HL-60/S4 (cell line): ENCODE measurements around the gene CBX4.

Experiments
- in situ Hi-C: fragments of 300-500 bp; cut with MboI; formaldehyde crosslinking; loops from 2 replicates; pipeline ENCODE4 v1.14.3; 2022; ENCODE audit warnings: low sequenced_read_pairs

Gene CBX4

DNA sequence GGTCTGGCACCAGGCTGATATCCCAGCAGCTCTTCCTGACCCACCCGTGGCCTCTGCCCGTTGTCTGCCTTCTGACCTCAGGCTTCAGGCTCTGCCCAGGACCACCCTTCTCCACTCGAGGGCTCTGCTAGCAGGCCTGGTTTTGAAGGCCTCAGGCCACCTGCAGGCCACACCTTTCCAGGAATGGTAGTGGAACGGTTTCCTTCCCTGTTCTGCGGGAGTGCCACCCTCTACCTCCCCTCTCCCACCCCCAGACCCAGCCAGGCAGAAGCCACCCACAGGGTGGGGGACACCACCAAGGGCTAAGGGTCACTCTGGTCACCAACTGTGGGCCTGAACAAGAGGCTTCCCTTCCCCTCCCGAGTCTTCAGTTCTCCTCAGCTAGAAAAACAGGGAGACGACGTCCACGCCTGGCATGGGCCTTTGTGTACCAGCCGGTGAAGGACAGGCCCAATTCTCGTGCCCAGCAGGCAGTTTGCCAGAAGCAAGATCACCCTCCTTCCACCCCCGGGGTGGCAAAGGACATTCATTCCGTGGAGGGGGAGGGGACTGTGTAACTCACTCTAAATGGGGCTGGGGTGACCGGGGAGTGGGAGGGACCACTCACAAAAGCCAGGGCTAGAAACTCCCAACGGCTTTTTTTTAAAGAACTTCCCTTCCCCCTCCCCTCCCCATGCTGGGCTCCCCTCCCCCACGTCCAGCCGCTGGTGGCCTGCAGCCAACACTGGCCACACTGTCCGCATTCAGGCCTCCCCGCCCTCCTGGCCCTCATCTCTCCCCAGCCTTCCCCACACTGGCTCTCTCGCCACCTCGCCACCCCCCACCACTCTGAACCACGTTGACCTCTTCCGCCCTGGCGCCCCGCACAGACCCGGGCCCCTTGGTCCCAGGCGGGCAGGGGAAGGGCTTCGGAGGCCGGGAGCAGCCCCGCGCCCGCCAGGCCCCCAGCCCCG lies 7.7 kb downstream of the CBX4 start:
- in situ Hi-C loops, result no loop called here

DNA sequence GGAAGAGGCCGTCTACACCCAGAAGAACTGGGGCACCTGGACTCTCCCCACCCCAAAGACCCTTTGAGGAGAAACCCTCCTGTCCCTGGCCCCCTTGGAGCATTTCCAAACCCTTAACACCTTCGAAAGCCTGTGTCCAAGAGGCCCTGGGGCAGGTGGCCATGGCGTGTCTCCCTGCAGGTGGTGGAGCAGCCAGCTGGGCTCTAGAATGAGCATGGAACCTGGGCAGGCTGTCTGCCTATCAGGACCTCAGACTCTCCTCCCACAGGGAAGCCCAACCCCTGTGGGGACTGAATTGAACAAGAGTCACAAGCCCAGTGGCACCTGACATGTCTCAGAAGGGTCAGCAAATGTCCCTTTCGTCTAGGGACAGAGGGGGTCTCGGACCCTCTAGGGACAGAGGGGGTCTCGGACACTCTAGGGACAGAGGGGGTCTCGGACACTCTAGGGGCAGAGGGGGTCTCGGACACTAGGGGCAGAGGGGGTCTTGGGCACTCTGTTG lies 8.4 kb downstream of the CBX4 start:
- in situ Hi-C loops, result no loop called here

DNA sequence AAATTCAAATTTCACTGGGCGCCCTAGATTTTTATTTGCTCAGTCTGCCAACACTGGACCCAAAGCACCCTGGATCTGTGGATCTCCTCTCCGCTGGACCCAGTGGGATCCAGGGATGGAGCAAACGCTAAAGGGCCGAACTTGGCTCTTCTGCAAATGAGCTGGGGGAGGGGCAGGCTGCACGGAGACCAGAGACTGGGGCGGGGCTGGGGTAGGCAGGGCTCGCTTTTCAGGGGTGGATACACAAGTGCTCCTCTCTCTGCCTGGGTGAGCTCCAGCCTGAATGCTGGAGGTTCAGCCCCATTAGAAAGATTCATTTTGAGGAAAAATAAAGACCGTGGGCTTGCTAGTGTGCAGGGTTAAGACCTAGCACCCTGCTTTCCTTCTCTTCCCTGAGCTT lies 8.9 kb downstream of the CBX4 start:
- in situ Hi-C loops, result no loop called here

DNA sequence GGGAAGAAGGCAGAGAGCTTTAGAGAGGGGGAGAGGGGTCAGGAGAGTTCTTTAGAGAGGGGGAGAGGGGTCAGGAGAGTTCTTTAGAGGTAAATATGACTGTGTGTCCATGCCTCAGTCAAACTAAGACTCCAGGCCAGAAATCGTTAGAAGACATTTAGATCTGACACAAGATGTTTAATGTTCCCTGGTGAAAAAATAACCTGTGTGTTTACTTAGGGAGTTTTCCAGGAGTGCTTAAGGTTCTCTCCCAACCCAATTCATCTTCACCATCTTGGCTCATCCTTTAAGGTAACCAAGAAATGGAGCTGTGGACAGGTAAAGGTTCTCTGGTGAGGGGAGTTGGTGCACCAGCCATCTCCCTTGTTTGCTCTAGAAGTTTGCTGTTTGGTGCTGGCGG lies 9.8 kb downstream of the CBX4 start:
- in situ Hi-C loops, result no loop called here

DNA sequence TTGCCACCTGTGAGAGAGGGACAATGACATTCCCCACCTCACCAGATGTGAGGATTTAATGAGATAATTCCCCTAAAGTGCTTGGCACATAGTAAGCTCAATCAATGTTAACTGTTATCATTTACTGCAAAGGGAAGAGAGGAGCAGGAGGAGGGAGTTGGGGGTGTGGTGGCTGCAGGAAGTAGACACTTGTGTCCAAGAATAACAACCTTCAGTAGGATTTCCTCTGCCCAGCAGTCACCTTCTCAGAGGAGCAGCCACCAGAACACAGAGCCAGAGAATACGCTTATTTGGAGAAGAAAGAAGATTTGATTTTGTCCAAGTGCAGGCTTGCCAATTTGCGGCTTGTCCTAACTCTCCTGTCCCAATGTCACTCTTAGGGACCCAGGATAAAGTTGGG lies 10.2 kb downstream of the CBX4 start:
- in situ Hi-C loops, result no loop called here

DNA sequence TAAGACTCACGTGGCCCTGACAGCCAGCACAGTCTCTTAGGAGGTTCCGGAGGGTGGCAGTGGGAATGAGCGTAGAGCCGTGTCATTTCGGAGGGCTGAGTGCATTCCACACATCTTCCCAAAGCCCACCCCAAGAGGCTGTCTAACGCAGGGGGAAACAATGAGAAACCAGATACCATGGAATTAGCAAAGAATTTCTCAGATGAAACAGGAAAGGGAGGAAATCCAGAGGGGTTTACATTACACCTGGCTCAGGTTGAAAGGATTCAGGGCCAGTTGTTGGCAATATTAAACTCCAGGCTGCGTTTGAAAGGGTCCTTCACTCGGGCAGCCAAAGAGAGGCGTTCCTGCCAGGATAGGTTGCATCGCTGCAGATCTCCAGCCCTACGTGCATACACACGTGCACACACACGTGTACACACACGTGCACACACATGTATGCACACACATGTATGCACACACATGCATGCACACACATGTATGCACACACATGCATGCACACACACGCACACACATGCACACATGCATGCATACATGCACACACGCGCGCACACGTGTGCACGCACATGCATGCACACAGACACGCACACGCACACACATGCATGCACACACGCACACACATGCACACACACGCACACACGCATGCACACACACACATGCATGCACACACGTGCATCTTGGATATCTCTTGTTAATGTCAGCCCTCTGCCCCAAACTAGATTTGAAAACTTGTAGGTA lies 12.2 kb downstream of the CBX4 start:
- in situ Hi-C loops, result no loop called here

DNA sequence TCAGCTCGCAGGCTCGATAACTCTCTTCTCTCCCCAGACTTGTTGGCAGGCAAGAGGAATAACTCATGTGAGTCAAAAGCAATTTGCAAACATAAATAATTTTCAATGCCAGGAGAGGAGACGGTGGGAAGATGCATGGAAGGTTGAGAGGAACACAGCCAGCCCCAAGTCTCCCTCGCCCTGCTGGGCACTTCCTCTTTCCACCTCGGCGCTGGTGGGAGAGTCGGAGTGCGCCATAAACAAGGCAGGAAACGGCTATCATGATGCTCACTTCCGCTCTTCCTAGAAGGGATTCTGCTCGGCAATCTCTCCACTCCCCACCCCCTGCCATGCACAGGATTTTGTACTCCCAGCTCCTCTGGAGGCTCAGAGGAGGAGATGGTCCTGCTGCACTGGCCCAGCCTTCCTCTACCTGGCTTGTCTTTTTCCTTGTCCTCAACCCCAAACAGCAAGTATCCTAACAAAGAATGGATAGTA lies 13.0 kb downstream of the CBX4 start:
- in situ Hi-C loops, result no loop called here

DNA sequence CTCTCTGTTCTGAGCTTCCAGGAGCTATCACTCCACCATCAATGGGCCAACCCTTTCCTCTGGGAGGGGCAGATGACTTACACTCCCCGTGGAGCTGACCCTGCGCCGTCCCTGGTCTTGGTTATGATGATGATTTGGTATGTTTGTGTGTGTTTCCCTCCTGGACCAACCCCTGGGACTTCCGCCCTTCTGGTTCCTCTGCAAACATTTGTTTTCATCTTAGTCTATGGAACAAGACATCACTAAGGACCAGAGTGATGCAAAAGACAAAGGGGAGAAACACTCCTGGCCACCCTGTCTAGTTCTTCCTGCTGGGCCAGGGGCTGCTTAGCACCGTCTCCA lies 13.7 kb downstream of the CBX4 start:
- in situ Hi-C loops, result no loop called here

DNA sequence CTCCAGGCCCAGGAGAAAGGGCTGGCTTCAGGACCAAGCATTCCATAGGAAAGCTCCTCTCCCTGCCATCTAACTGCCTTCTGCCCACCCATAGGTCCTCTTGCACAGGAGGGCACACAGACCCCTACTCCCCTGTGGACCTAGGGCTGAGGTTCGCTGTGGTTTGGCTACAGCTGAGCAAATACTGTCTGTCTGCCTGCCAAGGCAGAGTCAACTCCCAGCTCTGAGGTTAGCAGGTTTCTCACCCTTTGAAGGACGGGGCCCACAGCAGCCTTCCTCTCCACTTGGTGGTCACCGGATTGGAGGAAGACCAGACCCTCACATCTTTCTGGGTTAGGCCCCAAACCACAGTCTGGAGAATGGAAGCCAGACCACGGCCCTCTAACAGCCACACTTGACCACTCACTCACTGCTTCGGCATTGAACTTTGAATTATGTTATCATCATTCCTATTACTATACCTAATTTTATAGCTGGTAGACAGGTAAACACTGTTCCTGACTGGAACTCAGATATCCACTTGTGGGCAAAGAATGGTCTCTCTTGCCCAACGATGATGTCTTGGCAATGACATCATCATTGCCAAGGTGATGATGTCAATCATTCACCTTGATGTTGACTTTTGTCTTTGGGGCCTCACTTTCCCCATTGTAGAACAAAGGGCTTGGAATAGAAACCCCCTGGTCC lies 14.2 kb downstream of the CBX4 start:
- in situ Hi-C loops, result no loop called here

DNA sequence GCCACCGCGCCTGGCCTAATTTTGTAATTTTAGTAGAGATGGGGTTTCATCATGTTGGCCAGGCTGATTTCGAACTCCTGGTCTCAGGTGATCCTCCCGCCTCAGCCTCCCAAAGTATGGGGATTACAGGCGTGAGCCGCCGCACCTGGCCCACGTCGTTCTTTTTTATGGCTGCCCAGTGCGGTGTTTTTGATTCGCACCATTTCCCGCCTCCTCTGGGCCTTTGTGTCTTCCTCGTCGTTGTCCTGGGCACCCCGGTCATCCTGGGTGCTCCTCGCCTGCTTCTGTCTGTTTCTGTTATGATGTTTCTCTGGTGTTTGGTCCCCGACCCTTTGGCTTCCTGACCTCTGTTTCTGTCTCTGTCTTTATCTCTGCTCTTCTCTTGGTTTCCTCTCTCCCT lies 15.0 kb downstream of the CBX4 start:
- in situ Hi-C loops, result no loop called here

DNA sequence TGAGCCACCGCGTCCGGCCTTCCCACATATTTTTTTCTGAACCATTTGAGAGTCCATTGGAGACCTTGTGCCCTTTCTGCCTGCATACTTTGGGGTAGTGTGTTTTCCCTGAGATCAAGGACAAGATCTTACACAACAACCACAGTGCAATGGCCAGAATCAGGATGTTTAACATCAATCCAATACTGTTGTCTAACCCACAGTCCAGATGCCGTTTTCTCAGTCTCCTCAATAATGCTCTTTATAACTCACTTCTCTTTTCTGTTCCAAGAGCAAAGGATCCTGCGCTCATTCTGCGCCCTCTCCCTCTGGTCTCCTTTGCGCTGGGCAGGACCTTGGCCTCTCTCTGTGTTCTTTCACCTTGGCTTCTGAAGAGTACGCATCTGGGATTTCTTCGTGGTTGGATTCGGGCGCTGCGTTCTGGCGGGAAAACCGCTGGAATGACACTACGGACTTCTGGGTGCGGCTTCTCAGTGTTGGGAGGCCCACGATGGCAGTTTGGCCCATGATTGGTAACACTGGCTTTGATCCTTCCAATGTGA lies 16.6 kb downstream of the CBX4 start:
- in situ Hi-C loops, result no loop called here

DNA sequence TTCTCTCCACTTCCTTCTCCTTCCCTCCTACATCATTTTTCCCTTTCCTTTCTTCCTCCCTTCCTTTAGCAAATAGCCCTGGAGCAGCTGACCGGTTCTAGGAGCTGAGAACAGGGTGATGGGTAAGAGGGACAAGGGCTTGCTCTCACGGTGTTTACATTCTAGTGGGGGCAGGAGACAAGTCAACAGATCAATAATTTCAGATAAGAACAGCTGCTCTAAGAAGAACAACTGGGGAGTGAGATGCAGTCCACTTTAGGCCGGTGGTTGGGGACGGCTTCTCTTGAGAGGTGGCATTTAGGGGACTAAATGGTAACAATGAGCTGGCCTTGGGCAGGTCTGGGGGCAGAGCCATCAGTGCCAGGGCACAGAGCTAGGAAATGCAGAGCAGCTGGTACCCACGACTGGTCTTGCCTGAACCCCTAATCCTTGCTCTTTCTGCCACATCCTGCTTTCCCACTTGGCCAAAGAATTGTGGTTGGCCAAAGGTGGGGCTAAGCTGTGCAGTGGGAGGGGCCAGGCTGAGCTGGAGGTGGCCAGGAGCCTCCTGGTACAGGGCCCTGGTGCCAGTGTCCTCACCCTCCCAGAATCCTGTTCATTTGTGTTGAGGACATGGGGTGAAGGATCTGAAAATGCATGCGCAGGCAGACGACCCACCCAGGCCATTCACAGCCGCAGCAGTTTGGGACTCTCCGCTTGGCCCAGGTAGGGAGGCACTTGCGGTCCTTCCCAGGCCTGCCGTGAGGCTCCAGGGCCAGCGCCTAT lies 17.7 kb downstream of the CBX4 start:
- in situ Hi-C loops, result no loop called here

DNA sequence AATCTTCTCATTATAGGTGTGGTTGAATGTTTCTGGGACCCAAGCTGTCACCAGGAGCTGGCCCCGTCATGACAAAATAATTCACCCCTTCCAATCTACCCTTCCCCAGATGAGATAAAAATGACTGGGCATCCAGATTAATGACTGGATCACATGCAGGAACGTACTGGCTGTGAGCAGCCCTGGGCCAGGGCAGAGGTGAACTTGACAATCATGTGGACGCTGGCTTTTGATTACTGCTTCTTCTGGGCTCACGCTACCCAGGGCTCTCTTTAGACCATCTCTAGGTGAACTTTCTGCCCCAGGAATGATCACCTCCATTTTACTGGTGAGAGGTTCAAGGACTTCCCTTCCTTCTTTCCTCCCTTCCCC lies 18.3 kb downstream of the CBX4 start:
- in situ Hi-C loops, result no loop called here

DNA sequence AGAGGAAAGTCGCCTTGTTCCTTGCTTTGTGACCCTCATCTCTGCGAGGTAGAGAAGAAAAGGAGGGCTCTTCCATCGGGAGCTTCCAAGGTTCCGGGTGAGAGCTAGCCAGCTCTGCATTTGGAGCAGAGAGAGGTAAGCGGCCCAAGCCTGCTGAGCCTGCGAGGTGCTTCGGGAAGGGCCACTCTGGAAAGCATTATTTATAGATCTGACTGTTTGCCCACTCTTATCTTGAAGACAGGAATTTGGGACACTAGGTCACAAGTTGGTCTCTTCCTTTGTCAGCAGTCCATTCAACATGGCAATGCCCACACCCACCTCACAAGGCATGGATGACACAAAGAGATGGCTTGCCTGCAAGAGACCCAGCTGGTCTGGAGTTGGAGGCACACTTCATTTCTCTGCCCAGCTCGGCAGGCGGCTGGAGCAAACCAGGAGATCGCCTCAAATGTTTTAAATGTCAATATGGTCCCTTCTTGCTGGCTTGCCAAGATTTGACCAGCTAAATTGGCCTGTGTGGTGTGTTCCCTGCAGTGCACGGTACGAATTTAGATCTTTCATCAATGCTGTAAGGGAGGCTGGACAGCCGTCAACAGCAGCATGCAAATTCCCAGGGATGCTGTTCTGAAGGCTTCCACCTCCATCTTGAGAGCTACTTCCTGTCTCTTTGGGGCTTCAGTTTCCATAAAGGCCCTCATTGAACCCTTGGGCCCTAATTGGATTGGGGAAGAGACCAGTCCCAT lies 19.5 kb downstream of the CBX4 start:
- in situ Hi-C loops, result no loop called here

DNA sequence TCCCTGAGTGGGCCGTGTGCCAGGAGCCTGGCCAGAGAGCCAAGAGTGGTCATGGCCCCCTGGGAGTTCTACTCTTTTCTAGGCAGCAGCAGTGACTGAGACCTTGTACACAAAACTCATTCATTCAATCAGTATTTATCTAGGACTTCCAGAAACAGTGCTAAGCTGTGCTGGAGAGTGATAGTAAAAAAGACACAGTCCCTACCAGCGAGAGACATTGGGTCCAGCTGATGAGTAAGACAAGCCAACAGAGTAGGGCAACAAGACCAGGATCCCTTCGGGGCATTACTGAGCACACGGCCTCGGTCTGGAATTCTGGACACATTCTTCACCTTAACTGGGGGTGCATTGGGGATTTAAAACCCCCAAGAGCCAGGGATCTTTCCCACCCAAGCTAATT lies 20.2 kb downstream of the CBX4 start:
- in situ Hi-C loops, result no loop called here

DNA sequence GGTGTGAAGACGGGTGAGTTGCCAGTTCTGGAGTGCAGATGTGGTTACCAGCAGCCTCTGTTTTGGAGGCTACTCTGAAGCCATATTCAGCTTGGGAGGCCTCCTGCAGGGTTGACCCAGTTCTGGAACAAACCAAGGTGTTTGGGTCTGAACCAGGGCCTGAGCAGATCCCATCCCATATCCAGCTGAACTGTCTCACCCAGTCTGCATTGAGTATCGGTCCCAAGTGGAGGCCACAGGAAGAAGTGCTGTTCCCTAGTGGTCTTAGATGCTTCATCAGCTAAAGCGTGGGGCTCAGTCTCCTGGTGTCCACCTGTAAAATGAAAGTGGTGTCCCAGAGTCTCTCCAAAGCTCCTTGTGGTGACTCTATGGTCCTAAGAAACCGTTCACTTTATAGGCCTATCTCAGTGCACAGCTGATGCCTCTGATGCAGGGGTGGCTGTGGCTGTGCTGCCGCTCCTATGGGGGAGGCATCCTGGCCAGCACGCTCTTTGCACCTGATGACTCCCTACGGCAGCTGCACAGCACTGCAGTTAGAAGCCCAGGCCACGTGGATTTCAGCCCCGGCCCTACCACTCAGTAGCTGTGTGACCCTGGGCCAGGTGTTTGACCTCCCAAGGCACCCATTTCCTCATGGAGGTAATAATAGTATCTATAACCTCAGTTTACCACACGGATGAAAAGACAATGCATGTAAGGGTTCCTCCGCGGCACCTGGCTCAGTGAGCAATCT lies 21.0 kb downstream of the CBX4 start:
- in situ Hi-C loops, result no loop called here

DNA sequence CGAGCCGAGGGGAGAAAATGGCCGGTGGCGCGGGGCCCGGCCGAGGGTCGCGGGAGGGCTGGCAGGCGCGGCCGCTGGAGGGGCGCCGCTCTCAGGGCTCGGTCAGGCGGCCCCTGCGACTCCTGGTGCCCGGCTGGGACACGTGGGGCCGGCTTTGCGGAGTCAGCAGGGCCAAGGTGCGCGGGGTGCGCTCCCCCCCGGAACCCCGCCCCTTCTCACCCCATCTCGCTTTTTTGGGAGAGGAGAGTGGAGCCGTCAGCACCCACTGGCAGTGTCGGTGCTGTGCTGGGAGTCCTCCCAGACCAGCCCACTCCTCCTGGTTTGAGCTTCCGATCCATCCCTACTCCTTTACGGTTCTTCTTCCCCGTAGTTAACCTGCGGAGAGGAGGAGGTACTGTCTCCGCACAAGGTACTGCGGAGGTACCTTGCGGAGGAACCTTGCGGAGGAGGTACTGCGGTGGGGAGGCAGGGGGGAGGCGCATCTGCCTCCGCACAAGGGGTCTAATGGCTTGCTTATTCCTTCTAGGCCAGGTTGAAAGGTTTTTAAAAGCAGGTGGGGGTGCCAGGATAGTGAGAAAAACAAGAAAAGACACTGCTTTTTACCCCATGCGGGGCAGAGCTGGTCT lies 23.3 kb downstream of the CBX4 start:
- in situ Hi-C loops, result no loop called here

DNA sequence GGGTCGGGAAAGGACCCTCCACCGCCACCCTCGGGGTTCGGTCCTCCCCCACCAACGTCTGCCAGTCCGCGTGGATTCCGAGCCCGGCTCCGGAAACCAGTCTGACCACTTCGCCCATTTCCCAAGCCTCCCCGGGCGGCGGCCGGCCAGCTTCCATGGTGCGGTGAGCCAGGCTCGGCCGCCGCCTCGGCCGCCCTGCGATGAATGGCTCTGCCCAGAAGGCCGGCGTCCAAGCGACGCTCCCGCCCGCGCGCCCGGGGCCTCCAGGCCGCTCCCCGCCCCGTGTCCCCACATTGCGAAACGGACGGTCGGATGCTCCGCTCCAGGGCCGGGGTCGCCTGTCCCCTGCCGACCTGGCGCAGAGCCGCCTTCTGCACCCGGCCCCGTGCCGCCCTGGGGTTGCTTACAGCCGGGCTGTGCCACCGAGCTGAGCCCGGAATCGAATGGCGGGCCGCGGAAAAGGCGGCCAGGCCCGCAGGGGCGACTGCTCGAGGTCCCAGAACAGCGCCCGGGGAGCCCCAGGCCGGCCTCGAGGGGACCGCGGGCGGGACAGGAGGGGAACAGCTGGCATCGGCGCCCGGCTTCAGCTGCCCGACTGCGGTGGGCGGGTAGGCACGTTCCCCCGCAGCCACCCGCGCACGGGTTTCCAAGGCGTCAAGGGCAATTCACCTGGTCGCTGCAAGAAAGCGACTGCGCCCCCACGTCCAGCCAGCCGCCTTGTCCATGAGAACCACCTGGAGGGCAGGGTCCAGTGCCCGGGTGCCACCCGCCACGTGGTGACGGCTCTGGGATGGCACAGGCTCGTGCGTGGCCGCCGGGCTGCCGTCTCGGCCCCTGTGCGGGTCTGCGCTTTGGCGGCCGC lies 24.0 kb downstream of the CBX4 start:
- in situ Hi-C loops, result no loop called here
